Left cardiac atrium (tissue), 4 donors: Measurements from ENCODE around the gene HRC. TPM values are rescaled to one million over a fixed set of nuclear protein-coding genes. Genes with fewer than 3 reads are reported as not detected.
"Not testable (repeated sequence)": the region's sequence is repeated elsewhere in the genome, so short reads cannot be mapped to it uniquely, and the experiment has no call there.

Experiments
- ATAC-seq, 2 donors: fragments of 200-7000 bp; cut with Tn5 transposase; one replicate each; pipeline ENCODE4 v1.9.1; 2020; ENCODE audit warnings: mild to moderate bottlenecking in 2 of 2, moderate library complexity in 2 of 2
- DNase-seq: peaks from one replicate; pipeline ENCODE4 v3.0.0-alpha.2; 2020
- intact Hi-C, 2 donors: fragments of 100-400 bp; cut with DNase I; formaldehyde crosslinking; loops; one replicate each; pipeline versions ENCODE4 v1.14.1 to v1.15.1; 2022 to 2023
- total RNA-seq, 2 donors: library from RNA; stranded (reverse); fragmentation: NEBNext Ultra II Directional; extraction: Animal tissue kit (Norgen Biotek cat#: 25700); gene quantifications; one replicate each; pipeline ENCODE4 v1.2.1, GENCODE V29; 2021
- donor health status: DM: no; HTN: yes; CAD: no.
- donor health status: DM: no; HTN: yes; CAD: no; lungs with severe emphysema.
- donor health status: DM: yes; HTN: yes; CAD: no.
- donor health status: Dilated cardiomyopathy.

Gene HRC
- total RNA-seq, 2 donors from 2014 or later: 480 to 499 TPM

- no peak for DNase-seq
- intact Hi-C loops: no loop called here
- peak; percentile 43 to 60 for ATAC-seq
Observed at GRCh38 chr19:49165865-49166301, 10.7 kb upstream of the HRC start.

GRCh38 chr19:49165111-49165750, 10.0 kb upstream of the HRC start:
- intact Hi-C loops: no loop called here
- DNase-seq: peak; percentile 48
- peak; percentile 86 to 91 for ATAC-seq

- DNase-seq: no peak
Observed at GRCh38 chr19:49161987-49162386, 6.8 kb upstream of the HRC start.

GRCh38 chr19:49160450-49161189, 5.4 kb upstream of the HRC start:
- ATAC-seq (no peak), DNase-seq (no peak)
- intact Hi-C loops: no loop called here

More at GRCh38 chr19:49161987-49162386, 6.8 kb upstream of the HRC start:
- intact Hi-C loops: no loop called here
- no peak for ATAC-seq

GRCh38 chr19:49157445-49158224, 2.4 kb upstream of the HRC start, which contains the start of gene TRPM4:
Gene TRPM4, plus strand, starts transcription at chr19:49157792. Its CDS starts 75 bp downstream, at chr19:49157867.
- DNase-seq: peak; percentile 96
- peak; percentile 88 to 90 for ATAC-seq
- intact Hi-C loops: no loop called here

- peak; percentile 28 to 43 for ATAC-seq
- intact Hi-C loops: no loop called here
- peak; percentile 48 for DNase-seq
Observed at GRCh38 chr19:49155820-49156346, 687 bp upstream of the HRC start.

GRCh38 chr19:49154279-49154678, 917 bp downstream of the HRC start:
- no peak for ATAC-seq
- intact Hi-C loops: no loop called here
- no peak for DNase-seq

- DNase-seq: no peak
- intact Hi-C loops: no loop called here
- ATAC-seq: no peak
Observed at GRCh38 chr19:49153167-49153809, 1.9 kb downstream of the HRC start.

GRCh38 chr19:49152119-49152550, 3.1 kb downstream of the HRC start:
- DNase-seq (no peak), ATAC-seq (no peak)
- intact Hi-C loops: no loop called here

- ATAC-seq: no peak
- intact Hi-C loops: no loop called here
- peak; percentile 73 for DNase-seq
Observed at GRCh38 chr19:49151267-49152118, 3.7 kb downstream of the HRC start.

- no peak for DNase-seq
- intact Hi-C loops: no loop called here
- no peak for ATAC-seq
Observed at GRCh38 chr19:49150944-49151243, 4.3 kb downstream of the HRC start.

- peak; percentile 85 for DNase-seq
- ATAC-seq: peak; percentile 66 to 77
- intact Hi-C loops: no loop called here
Observed at GRCh38 chr19:49150106-49150943, 4.9 kb downstream of the HRC start.

GRCh38 chr19:49149652-49150105, 5.5 kb downstream of the HRC start:
- intact Hi-C loops: loop anchor here in 1 of 2 donors (5.0 kb wide), 2 partner anchors 37 to 52 kb away; partner anchors contain the start of gene LIN7B
- ATAC-seq (peak; percentile 51 to 64), DNase-seq (peak; percentile 81)

GRCh38 chr19:49148784-49149651, 6.2 kb downstream of the HRC start:
- ATAC-seq (peak; percentile 81 to 88), DNase-seq (peak; percentile 99)
- intact Hi-C loops: loop anchor here in 1 of 2 donors (5.0 kb wide), 2 partner anchors 37 to 52 kb away; partner anchors contain the start of gene LIN7B

- intact Hi-C loops: loop anchor here in 1 of 2 donors (5.0 kb wide), 2 partner anchors 36 to 51 kb away; partner anchors contain the start of gene LIN7B
- DNase-seq (peak; percentile 74), ATAC-seq (no peak)
Observed at GRCh38 chr19:49148044-49148682, 7.0 kb downstream of the HRC start.

GRCh38 chr19:49146408-49146770, 8.8 kb downstream of the HRC start:
- not testable (repeated sequence) for ATAC-seq, DNase-seq
- intact Hi-C loops: loop anchor here in 1 of 2 donors (5.0 kb wide), 2 partner anchors 34 to 49 kb away; partner anchors contain the start of gene LIN7B
